BLaER1 treated with 17β-estradiol and CSF1 and Interleukin-3, amounts not matched to agents 10 nM and 100 nM (cell line): ENCODE measurements around the gene CCDC187.

Source experiments
- H3K27ac ChIP-seq, 11 experiments: shearing (Covaris generic); formaldehyde crosslinking; 2 replicates each; pipeline ENCODE4 v1.8.1; 2022
- H3K27me3 ChIP-seq, 11 experiments: shearing (Covaris generic); formaldehyde crosslinking; 2 replicates each; pipeline ENCODE4 v1.8.1; 2022
- H3K36me3 ChIP-seq, 11 experiments: shearing (Covaris generic); formaldehyde crosslinking; 2 replicates each; pipeline ENCODE4 v1.8.1; 2022
- H3K4me1 ChIP-seq, 10 experiments: shearing (Covaris generic); formaldehyde crosslinking; 2 replicates each; pipeline ENCODE4 v1.8.1; 2022
- H3K4me2 ChIP-seq, 11 experiments: shearing (Covaris generic); formaldehyde crosslinking; 2 replicates each; pipeline ENCODE4 v1.8.1; 2022
- H3K4me3 ChIP-seq, 10 experiments: shearing (Covaris generic); formaldehyde crosslinking; 2 replicates each; pipeline ENCODE4 v1.8.1; 2022
- H3K9ac ChIP-seq, 11 experiments: shearing (Covaris generic); formaldehyde crosslinking; 2 replicates each; pipeline ENCODE4 v1.8.1; 2022
- H3K9me3 ChIP-seq, 11 experiments: shearing (Covaris generic); formaldehyde crosslinking; replicated peaks in 1 of 11; 2 replicates each; pipeline ENCODE4 v1.8.1; 2022
- H4K20me1 ChIP-seq, 11 experiments: shearing (Covaris generic); formaldehyde crosslinking; 2 replicates each; pipeline ENCODE4 v1.8.1; 2022
- Cebpa-rat ChIP-seq, 11 experiments: shearing (Covaris generic); IDR thresholded peaks; 2 replicates each; pipeline ENCODE4 v1.8.1; 2022

CCDC187 gene

DNA sequence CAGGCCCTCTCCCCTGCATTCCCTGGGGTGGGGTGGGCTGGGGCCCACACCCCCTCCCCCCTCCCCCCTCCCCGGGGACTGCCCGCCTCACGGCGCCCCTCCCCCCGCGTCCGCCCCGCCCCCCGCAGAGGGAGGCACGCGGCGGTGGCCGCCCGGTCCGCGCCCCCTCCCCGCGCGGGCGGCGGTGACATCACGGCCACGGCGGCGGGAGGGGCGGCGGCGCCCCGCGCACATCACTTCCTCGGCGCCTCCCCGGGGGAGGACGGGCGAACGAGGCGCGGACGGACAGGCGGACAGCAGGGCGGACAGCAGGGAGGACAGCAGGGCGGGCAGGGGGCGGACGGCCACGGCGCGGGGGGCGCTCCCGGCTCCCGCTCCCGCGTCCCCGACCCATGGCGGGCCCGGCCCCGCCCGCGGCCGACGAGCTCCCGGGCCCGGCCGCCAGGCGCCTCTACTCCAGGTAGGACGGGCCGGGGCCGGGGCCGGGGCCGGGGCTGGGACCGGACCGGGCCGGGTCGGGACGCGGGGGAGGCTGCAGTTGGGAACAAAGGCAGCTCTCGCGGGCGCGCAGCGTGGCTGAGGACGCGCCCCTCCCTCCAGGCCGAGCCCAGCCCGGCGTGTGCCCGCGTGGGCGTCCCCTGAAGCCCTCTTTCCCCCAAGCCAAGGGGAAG is 23.5 kb upstream of the CCDC187 start, which contains the start of gene GPSM1:
Gene GPSM1 (plus strand): TSS at position 236 of the 671 bp plus-strand sequence. CDS start 157 bp downstream, at position 393.
- no peak for TF ChIP-seq Cebpa-rat (IDR thresholded peaks at IDR 0.05)
- H3K4me1 ChIP-seq, result peaks cover 58 to 91% (median 85%) of the 10 kb centered on the region in 10 experiments
- H4K20me1 ChIP-seq, result peaks cover 0 to 46% (median 45%) of the 10 kb centered on the region in 11 experiments; a peak in 20 of 22 replicates
- peak within 1 kb of the TSS; percentile 37 to 93 (median 86); a peak in 21 of 22 replicates for H3K27ac ChIP-seq
- H3K9me3 ChIP-seq, result no peaks in the 10 kb centered on the region
- peak within 1 kb of the TSS; percentile 67 to 91 (median 78) for H3K4me3 ChIP-seq
- peaks cover 0 to 20% (median 12%) of the 10 kb centered on the region in 11 experiments; a peak in 13 of 22 replicates for H3K36me3 ChIP-seq
- peaks cover 0 to 18% (median 0%) of the 10 kb centered on the region in 11 experiments; a peak in 6 of 22 replicates for H3K27me3 ChIP-seq
- H3K4me2 ChIP-seq, result peak within 1 kb of the TSS; percentile 93 to 100 (median 99)
- peak within 1 kb of the TSS; percentile 80 to 95 (median 86) for H3K9ac ChIP-seq

DNA sequence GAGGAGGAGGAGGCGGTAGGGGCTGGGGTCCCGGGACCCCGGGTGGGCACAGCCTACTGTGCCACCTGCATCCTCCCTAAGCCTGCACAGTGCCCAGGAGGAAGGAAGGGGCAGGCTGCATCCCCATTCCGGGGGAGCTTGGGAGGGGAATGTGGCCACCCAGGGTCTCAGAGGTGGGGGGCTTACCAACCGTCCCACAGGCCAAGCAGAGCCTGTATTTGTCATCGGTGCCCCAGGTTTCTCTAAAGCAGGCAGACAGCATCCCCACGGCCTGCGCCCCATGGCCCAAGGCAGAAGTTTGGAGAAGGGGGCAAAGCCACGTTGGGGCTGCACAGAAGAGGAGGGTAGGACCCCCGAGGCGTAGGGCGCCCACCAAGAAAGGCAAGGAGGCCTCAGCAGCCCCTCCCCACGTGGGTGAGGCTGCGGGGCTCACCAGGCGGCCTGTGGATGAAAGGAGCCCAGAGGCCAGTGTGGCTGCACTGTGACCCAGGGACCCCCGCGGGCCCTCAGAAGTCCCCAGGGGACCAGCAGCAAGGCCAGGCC is 22.9 kb upstream of the CCDC187 start:
- peaks cover 0 to 40% (median 39%) of the 10 kb centered on the region in 11 experiments; a peak in 20 of 22 replicates for H4K20me1 ChIP-seq
- H3K27me3 ChIP-seq, result peaks cover 0 to 22% (median 0%) of the 10 kb centered on the region in 11 experiments; a peak in 6 of 22 replicates
- H3K9ac ChIP-seq, result peak overlapping the region; percentile 54 to 95 (median 86); a peak in 21 of 22 replicates
- no peak for TF ChIP-seq Cebpa-rat (IDR thresholded peaks at IDR 0.05)
- no peaks in the 10 kb centered on the region for H3K9me3 ChIP-seq
- H3K4me1 ChIP-seq, result peaks cover 58 to 91% (median 85%) of the 10 kb centered on the region in 10 experiments
- H3K36me3 ChIP-seq, result peaks cover 0 to 14% (median 6%) of the 10 kb centered on the region in 11 experiments; a peak in 10 of 22 replicates
- H3K4me3 ChIP-seq, result peak overlapping the region; percentile 9 to 91 (median 78); a peak in 19 of 20 replicates
- H3K27ac ChIP-seq, result peak overlapping the region in 10 of 11 experiments; percentile 33 to 93 (median 86); a peak in 20 of 22 replicates
- H3K4me2 ChIP-seq, result peak overlapping the region; percentile 80 to 100 (median 96)

DNA sequence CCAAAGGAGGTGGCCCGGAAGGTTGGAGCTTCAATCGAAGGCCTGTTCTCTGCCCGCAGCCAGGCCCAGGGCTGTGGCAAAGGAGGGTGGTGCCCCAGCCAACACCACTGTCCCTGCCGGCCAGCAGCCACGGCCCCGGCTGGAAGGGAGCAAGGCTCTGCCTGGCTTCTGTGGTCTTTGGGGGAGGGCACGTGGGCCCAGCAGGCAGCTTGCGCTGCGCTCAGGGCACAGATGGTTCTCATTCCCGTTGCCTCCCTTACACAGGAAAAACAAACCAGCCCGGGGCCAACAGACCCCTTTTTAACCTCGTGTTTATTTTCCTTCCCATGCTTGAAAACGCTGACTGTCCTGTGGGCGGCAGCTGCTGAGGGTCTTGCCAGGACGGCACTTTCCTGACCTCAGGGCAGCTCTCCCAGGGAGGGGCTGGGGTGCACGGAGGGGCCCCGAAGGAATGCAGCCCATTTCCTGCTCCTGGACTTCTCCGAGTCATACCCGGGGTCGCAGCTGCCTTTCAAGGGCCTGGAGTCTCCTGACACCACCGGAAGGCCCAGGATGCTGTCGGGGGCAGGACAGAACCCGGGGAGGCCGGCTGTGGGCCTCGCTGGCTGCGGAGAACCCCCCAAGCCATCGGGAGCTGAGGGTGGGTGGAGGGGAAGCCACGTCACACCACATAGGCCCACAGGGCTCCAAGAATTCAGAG is 22.3 kb upstream of the CCDC187 start:
- Histone ChIP-seq H3K9ac (peak overlapping the region; percentile 54 to 95 (median 86); a peak in 21 of 22 replicates), H3K4me1 (peaks cover 58 to 91% (median 82%) of the 10 kb centered on the region in 10 experiments), H3K27me3 (peaks cover 0 to 22% (median 0%) of the 10 kb centered on the region in 11 experiments; a peak in 6 of 22 replicates), H3K27ac (peak overlapping the region; percentile 13 to 93 (median 86); a peak in 20 of 22 replicates), H4K20me1 (peaks cover 0 to 34% (median 32%) of the 10 kb centered on the region in 11 experiments; a peak in 19 of 22 replicates), H3K4me3 (peak overlapping the region; percentile 9 to 91 (median 78); a peak in 19 of 20 replicates), H3K9me3 (peaks cover 0 to 4% (median 0%) of the 10 kb centered on the region in 11 experiments; a peak in 4 of 22 replicates), H3K4me2 (peak overlapping the region; percentile 80 to 100 (median 96)), H3K36me3 (peaks cover 0 to 8% (median 0%) of the 10 kb centered on the region in 11 experiments; a peak in 4 of 22 replicates)
- TF ChIP-seq Cebpa-rat (IDR thresholded peaks at IDR 0.05), result no peak

DNA sequence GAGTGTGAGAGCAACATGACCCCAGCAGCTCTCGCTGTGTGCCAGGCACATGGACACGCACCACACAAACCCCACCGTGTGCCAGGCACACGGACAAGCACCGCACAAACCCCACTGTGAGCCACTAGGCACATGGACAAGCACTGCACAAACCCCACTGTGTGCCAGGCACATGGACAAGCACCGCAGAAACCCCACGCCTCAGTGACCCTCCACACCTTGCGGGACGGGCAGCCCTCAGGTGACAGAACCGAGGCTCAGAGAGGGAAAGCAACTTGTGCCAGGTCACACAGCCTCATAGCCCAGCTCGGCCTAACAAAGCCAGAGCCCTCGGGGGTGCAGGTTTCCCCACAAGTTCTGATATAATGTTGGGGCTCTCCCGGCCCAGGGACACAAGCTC is 21.5 kb upstream of the CCDC187 start:
- Histone ChIP-seq H3K9me3 (peaks cover 0 to 8% (median 0%) of the 10 kb centered on the region in 11 experiments; a peak in 5 of 22 replicates), H3K4me1 (peaks cover 57 to 82% (median 74%) of the 10 kb centered on the region in 10 experiments), H3K36me3 (no peaks in the 10 kb centered on the region), H3K4me2 (peak overlapping the region in 9 of 11 experiments; percentile 93 to 100 (median 97); a peak in 19 of 22 replicates), H3K4me3 (peak overlapping the region in 2 of 10 experiments; percentile 72 to 91; a peak in 4 of 20 replicates), H3K9ac (peak overlapping the region in 8 of 11 experiments; percentile 85 to 95 (median 88); a peak in 16 of 22 replicates), H4K20me1 (peaks cover 0 to 25% (median 24%) of the 10 kb centered on the region in 11 experiments; a peak in 19 of 22 replicates), H3K27ac (peak overlapping the region in 8 of 11 experiments; percentile 81 to 93 (median 86); a peak in 15 of 22 replicates), H3K27me3 (peaks cover 0 to 22% (median 0%) of the 10 kb centered on the region in 11 experiments; a peak in 6 of 22 replicates)
- no peak for TF ChIP-seq Cebpa-rat (IDR thresholded peaks at IDR 0.05)

DNA sequence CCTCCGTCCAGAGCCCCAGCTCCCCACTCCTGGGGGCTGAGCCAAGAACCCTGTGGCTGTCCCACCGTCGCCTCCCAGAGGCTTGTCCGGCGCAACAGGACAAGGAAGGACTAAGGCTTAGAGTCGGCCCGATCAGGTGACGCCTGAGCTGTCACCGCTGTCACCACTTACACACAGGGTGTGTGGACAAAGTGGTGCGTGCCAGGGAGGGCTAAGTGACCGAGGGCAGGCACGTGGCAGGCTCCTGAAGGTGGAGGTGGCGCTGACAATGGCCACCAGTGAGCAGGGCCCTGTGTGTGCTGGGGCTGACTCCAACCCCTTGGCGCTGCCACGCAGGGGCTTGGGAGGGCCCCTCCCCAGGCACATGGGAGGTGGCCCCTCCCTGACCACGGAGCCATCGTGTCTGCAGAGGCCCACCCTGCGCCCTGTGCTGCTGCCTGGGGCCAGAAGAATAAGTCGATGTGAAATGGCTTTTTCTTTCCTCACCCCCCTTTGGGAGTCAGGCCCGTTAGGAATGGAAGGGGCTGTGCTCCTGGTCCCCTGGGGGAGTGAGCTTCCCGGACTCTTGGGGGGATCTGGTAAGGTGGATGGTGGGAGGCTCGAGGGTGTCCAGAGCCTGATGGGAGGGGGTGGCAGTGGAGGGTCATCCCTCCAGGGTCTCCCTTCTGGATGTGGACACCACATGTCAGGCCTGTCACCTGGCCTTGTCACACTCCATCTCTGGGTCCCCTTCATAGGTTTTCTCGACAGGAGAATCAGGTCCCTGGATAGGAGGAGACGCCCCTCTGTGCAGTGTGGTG is 20.8 kb upstream of the CCDC187 start:
- Histone ChIP-seq H3K36me3 (no peaks in the 10 kb centered on the region), H4K20me1 (peaks cover 0 to 19% (median 17%) of the 10 kb centered on the region in 11 experiments; a peak in 18 of 22 replicates), H3K9ac (peak overlapping the region in 7 of 11 experiments; percentile 86 to 95 (median 90); a peak in 13 of 22 replicates), H3K4me2 (peak overlapping the region; percentile 68 to 100 (median 96); a peak in 19 of 22 replicates), H3K27me3 (peaks cover 0 to 22% (median 0%) of the 10 kb centered on the region in 11 experiments; a peak in 6 of 22 replicates), H3K27ac (peak overlapping the region in 8 of 11 experiments; percentile 81 to 93 (median 86); a peak in 15 of 22 replicates), H3K4me1 (peaks cover 50 to 80% (median 67%) of the 10 kb centered on the region in 10 experiments), H3K4me3 (no peak overlapping the region; a peak in 1 of 20 replicates), H3K9me3 (peaks cover 0 to 8% (median 0%) of the 10 kb centered on the region in 11 experiments; a peak in 5 of 22 replicates)
- TF ChIP-seq Cebpa-rat (IDR thresholded peaks at IDR 0.05), result no peak

DNA sequence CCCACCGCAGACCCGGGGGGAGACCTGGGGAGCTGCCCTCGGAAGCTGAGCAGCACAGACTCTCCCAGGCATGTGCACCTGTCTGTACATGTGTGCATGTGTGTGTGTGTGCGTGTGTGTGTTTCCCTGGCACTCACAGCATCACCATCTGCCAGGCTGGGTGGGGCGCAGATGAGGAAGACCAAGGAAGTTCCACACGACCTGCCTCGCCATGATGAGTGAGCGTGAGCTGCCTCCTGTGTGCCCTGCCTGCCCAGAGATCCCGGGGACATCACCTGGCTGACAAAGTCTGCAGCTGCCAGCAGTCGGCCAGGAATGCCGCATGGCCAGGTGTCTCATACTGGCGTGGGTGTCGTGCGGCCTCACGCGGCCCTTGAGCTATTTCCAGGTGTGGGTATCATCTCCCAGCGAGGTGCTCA is 19.5 kb upstream of the CCDC187 start:
- peak overlapping the region in 1 of 10 experiments; percentile 28; a peak in 2 of 20 replicates for H3K4me3 ChIP-seq
- H4K20me1 ChIP-seq, result peaks cover 0 to 5% (median 4%) of the 10 kb centered on the region in 11 experiments; a peak in 10 of 22 replicates

More for the DNA sequence above, 19.5 kb upstream of the CCDC187 start:
- peaks cover 44 to 80% (median 68%) of the 10 kb centered on the region in 10 experiments for H3K4me1 ChIP-seq
- peaks cover 0 to 23% (median 0%) of the 10 kb centered on the region in 11 experiments; a peak in 6 of 22 replicates for H3K27me3 ChIP-seq
- peaks cover 0 to 8% (median 0%) of the 10 kb centered on the region in 11 experiments; a peak in 5 of 22 replicates for H3K9me3 ChIP-seq
- peak overlapping the region in 6 of 11 experiments; percentile 81 to 93 (median 88); a peak in 12 of 22 replicates for H3K27ac ChIP-seq
- H3K4me2 ChIP-seq, result peak overlapping the region; percentile 68 to 100 (median 96)
- H3K9ac ChIP-seq, result peak overlapping the region in 5 of 11 experiments; percentile 44 to 95 (median 91); a peak in 9 of 22 replicates
- no peak for TF ChIP-seq Cebpa-rat (IDR thresholded peaks at IDR 0.05)
- no peaks in the 10 kb centered on the region for H3K36me3 ChIP-seq
